Sigmoid colon (tissue), 7 donors: ENCODE results near the gene SCYGR4. TPM values are rescaled to one million over a fixed set of nuclear protein-coding genes. Genes with fewer than 3 reads are reported as not detected.

Source experiments
- DNase-seq: peaks from one replicate; pipeline ENCODE4 v3.0.0-alpha.2; 2019
- H3K27ac ChIP-seq, 4 donors: fragments of 200-600 bp; sonication (generic); one replicate each; pipeline ENCODE4 v1.5.1; 2016 to 2019; ENCODE audit warnings: mild to moderate bottlenecking in 1 of 4
- H3K27me3 ChIP-seq, 3 donors: fragments of 200-600 bp; sonication (generic); one replicate each; pipeline ENCODE4 v1.5.1; 2019; ENCODE audit warnings: mild to moderate bottlenecking in 1 of 3
- H3K36me3 ChIP-seq, 4 donors: fragments of 200-600 bp; sonication (generic); one replicate each; pipeline ENCODE4 v1.5.1; 2016 to 2019
- H3K4me1 ChIP-seq, 4 donors: fragments of 200-600 bp; sonication (generic); one replicate each; pipeline ENCODE4 v1.5.1; 2017 to 2019
- H3K4me3 ChIP-seq, 4 donors: fragments of 200-600 bp; sonication (generic); one replicate each; pipeline ENCODE4 v1.5.1; 2017 to 2019; ENCODE audit warnings: mild to moderate bottlenecking in 2 of 4, moderate library complexity in 1 of 4
- H3K9me3 ChIP-seq, 4 donors: fragments of 200-600 bp in 3 of 4; sonication (generic) in 3 of 4; one replicate each; pipeline versions ENCODE4 v1.5.1 to v1.6.1; 2013 to 2019
- CTCF ChIP-seq, 4 experiments: fragments of 450-650 bp in 3 of 4; fragments of 200-600 bp in 1 of 4; IDR thresholded peaks; one replicate each; pipeline ENCODE4 v1.5.1; 2016 to 2019; ENCODE audit warnings: antibody characterized with exemption in 4 of 4, mild to moderate bottlenecking in 3 of 4, moderate library complexity in 2 of 4
- EP300 ChIP-seq, 4 donors: sonication (generic); formaldehyde crosslinking; IDR thresholded peaks; one replicate each; pipeline ENCODE4 v1.6.1; 2017; ENCODE audit warnings: antibody characterized with exemption in 4 of 4
- POLR2A ChIP-seq, 2 donors: fragments of 450-650 bp; IDR thresholded peaks; one replicate each; pipeline ENCODE4 v1.6.1; 2016; ENCODE audit warnings: antibody characterized with exemption in 2 of 2, mild to moderate bottlenecking in 2 of 2, moderate library complexity in 2 of 2
- POLR2AphosphoS5 ChIP-seq, 4 donors: sonication (generic); formaldehyde crosslinking; IDR thresholded peaks; one replicate each; pipeline ENCODE4 v1.6.1; 2017; ENCODE audit warnings: antibody characterized with exemption in 4 of 4
- WGBS, 2 donors: extraction: QIAGEN DNeasy Blood & Tissue Kit; methylation state at CpG; one replicate each; pipeline ENCODE4 v1.1.7; 2013; 5-methylcytosine and 5-hydroxymethylcytosine counted together
- intact Hi-C: fragments of 100-400 bp; cut with DNase I; formaldehyde crosslinking; loops from one replicate; pipeline ENCODE4 v1.15.1; 2023
- polyA plus RNA-seq, 3 donors: library from polyadenylated mRNA; stranded (reverse); fragments of 200-250 nt; gene quantifications; one replicate each; pipeline ENCODE4 v1.2.3, GENCODE V29; 2013
- total RNA-seq, 4 donors: library from RNA; depleted of rRNA; stranded (reverse); fragments of >200 nt; gene quantifications; one replicate each; pipeline ENCODE4 v1.1.0, GENCODE V29; 2016
- donor health status: healthy with polysubstance abuse.
- donor health status: Bipolar disorder and iron deficiency.
- donor health status: healthy.

SCYGR4 gene
- total RNA-seq: not detected
- not detected for polyA plus RNA-seq

- H3K27me3 ChIP-seq: no peaks in the 10 kb centered on the region
- no peaks in the 10 kb centered on the region for H3K9me3 ChIP-seq
- TF ChIP-seq POLR2AphosphoS5 (IDR thresholded peaks at IDR 0.05): no peak
- TF ChIP-seq CTCF (IDR thresholded peaks at IDR 0.05): no peak
- no peak for TF ChIP-seq EP300 (IDR thresholded peaks at IDR 0.05)
- no peak for TF ChIP-seq POLR2A (IDR thresholded peaks at IDR 0.05)
- no peaks in the 10 kb centered on the region for H3K36me3 ChIP-seq
- intact Hi-C loops: no loop called here
- no peak within 1 kb of the TSS for H3K27ac ChIP-seq
- no peak within 1 kb of the TSS for H3K4me3 ChIP-seq
- DNase-seq: no peak
- 86% methylated on average over 20 of the region's 20 CpGs for WGBS, 2 donors
- no peaks in the 10 kb centered on the region for H3K4me1 ChIP-seq
Observed at GRCh38 chr2:227617316-227618230, at the start of gene SCYGR4. TSS of gene SCYGR4 (plus strand) at chr2:227617498. CDS start at chr2:227617498, 0 bp downstream.

GRCh38 chr2:227568852-227569169, 48.5 kb upstream of the SCYGR4 start:
- no peak overlapping the region for H3K27ac ChIP-seq
- H3K27me3 ChIP-seq: no peaks in the 10 kb centered on the region
- WGBS, 2 donors: 76 to 77% methylated on average over 2 of the region's 2 CpGs
- no peaks in the 10 kb centered on the region for H3K4me1 ChIP-seq
- no peak overlapping the region for H3K4me3 ChIP-seq
- DNase-seq: no peak
- H3K9me3 ChIP-seq: no peaks in the 10 kb centered on the region
- intact Hi-C loops: no loop called here
- peaks cover 0 to 5% (median 0%) of the 10 kb centered on the region in 4 donors for H3K36me3 ChIP-seq
- TF ChIP-seq POLR2A (IDR thresholded peaks at IDR 0.05) (no peak), POLR2AphosphoS5 (IDR thresholded peaks at IDR 0.05) (peak in 1 of 4 donors; percentile 19), CTCF (IDR thresholded peaks at IDR 0.05) (no peak)

- 45% methylated on average over 1 of the region's 1 CpG for WGBS, 2 donors
- no peak for DNase-seq
- intact Hi-C loops: no loop called here
- H3K36me3 ChIP-seq: no peaks in the 10 kb centered on the region
- H3K27ac ChIP-seq: no peak overlapping the region
- H3K4me3 ChIP-seq: no peak overlapping the region
- no peaks in the 10 kb centered on the region for H3K4me1 ChIP-seq
- no peaks in the 10 kb centered on the region for H3K27me3 ChIP-seq
- no peaks in the 10 kb centered on the region for H3K9me3 ChIP-seq
- peak in 1 of 4 donors; percentile 18 for TF ChIP-seq POLR2AphosphoS5 (IDR thresholded peaks at IDR 0.05)
- TF ChIP-seq EP300 (IDR thresholded peaks at IDR 0.05): no peak
Observed at GRCh38 chr2:227570615-227571014, 46.7 kb upstream of the SCYGR4 start.

GRCh38 chr2:227576110-227576509, 41.2 kb upstream of the SCYGR4 start:
- TF ChIP-seq POLR2A (IDR thresholded peaks at IDR 0.05): no peak
- no peak for TF ChIP-seq CTCF (IDR thresholded peaks at IDR 0.05)
- TF ChIP-seq EP300 (IDR thresholded peaks at IDR 0.05): no peak
- no peak for TF ChIP-seq POLR2AphosphoS5 (IDR thresholded peaks at IDR 0.05)
- H3K9me3 ChIP-seq: no peaks in the 10 kb centered on the region
- DNase-seq: no peak
- H3K36me3 ChIP-seq: no peaks in the 10 kb centered on the region
- no peaks in the 10 kb centered on the region for H3K4me1 ChIP-seq
- H3K27ac ChIP-seq: no peak overlapping the region
- no peaks in the 10 kb centered on the region for H3K27me3 ChIP-seq
- H3K4me3 ChIP-seq: no peak overlapping the region
- intact Hi-C loops: no loop called here

- no peak overlapping the region for H3K4me3 ChIP-seq
- no peak for TF ChIP-seq POLR2AphosphoS5 (IDR thresholded peaks at IDR 0.05)
- no peak for TF ChIP-seq POLR2A (IDR thresholded peaks at IDR 0.05)
- no peak for TF ChIP-seq EP300 (IDR thresholded peaks at IDR 0.05)
- no peak for TF ChIP-seq CTCF (IDR thresholded peaks at IDR 0.05)
- intact Hi-C loops: no loop called here
- no peaks in the 10 kb centered on the region for H3K4me1 ChIP-seq
- 30 to 63% methylated on average over 2 of the region's 2 CpGs for WGBS, 2 donors
- no peak overlapping the region for H3K27ac ChIP-seq
- H3K9me3 ChIP-seq: no peaks in the 10 kb centered on the region
- no peaks in the 10 kb centered on the region for H3K27me3 ChIP-seq
- DNase-seq: no peak
- no peaks in the 10 kb centered on the region for H3K36me3 ChIP-seq
Observed at GRCh38 chr2:227576812-227577211, 40.5 kb upstream of the SCYGR4 start.
